ENCODE data around the gene PPP2R1A.

Gene PPP2R1A

DNA sequence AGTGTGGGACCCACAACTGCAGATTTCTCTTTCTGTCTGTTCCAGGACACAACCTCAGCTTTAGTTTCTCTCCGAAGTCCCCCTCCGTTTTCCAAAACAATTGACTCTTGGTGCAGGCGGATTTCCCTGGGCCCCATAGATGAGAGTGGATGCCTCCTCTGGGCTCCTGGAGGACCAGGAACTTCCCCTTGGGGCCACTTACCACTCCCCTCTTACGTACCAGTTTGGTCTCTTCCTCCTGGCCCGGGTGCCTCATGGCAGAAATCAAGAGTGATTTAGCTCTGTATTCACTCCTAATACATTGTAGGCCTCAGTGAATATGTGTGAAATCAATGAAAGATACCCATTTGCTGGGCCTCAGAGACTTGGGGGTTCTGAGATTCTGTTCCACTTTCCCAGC lies 34.4 kb downstream of the PPP2R1A start:
- no peak overlapping the region for H3K18ac ChIP-seq (ENCODE audit: low read depth in 1 of 2, low read length in 2 of 2)
- no peak overlapping the region for H2AK5ac ChIP-seq (ENCODE audit: low read length, severe bottlenecking)
- H3K27me3 ChIP-seq (ENCODE audit: control insufficient read depth in 1 of 2, insufficient read depth in 1 of 2, low read length in 2 of 2): no peaks in the 10 kb centered on the region
- H2BK120ac ChIP-seq (ENCODE audit: low read depth, low read length): no peak overlapping the region
- no peak overlapping the region for H2AFZ ChIP-seq (ENCODE audit: low read depth, low read length)
- peaks cover 8% of the 10 kb centered on the region for H3K9me3 ChIP-seq (ENCODE audit: control insufficient read depth, low read length)
- peaks cover 81 to 96% of the 10 kb centered on the region in 2 experiments for H3K36me3 ChIP-seq (ENCODE audit: control insufficient read depth in 1 of 2, insufficient read depth in 2 of 2, low read depth in 1 of 2, low read length in 2 of 2)
- H3K9ac ChIP-seq (ENCODE audit: low read length): no peak overlapping the region
- DNase-seq: no peak
- peaks cover 36% of the 10 kb centered on the region for H3K79me1 ChIP-seq (replicated peaks; ENCODE audit: low read length, poor library complexity, severe bottlenecking)
- H3K4me3 ChIP-seq (ENCODE audit: insufficient read depth in 1 of 2, low read depth in 1 of 2, low read length in 2 of 2): no peak overlapping the region
- H4K91ac ChIP-seq (ENCODE audit: low read length): no peak overlapping the region
- H4K8ac ChIP-seq (ENCODE audit: low read length): no peak overlapping the region
- H3K4me1 ChIP-seq (ENCODE audit: control insufficient read depth, insufficient read depth, low read depth, low read length): no peaks in the 10 kb centered on the region
- H3K4ac ChIP-seq (ENCODE audit: low read depth in 1 of 2, low read length in 2 of 2): no peak overlapping the region
- 96% methylated on average over 5 of the region's 5 CpGs for WGBS
- H2BK12ac ChIP-seq (ENCODE audit: low read length in 2 of 2): no peak overlapping the region
- H2BK15ac ChIP-seq (ENCODE audit: low read depth, poor library complexity, severe bottlenecking): no peak overlapping the region
- H3K23ac ChIP-seq (ENCODE audit: low read length in 2 of 2): no peak overlapping the region
- no peak overlapping the region for H3K27ac ChIP-seq (ENCODE audit: low read length, poor library complexity, severe bottlenecking)
- H3K14ac ChIP-seq (ENCODE audit: low read length in 2 of 2): no peak overlapping the region
- H2BK5ac ChIP-seq (ENCODE audit: low read depth, low read length, poor library complexity, severe bottlenecking): no peak overlapping the region
- no peak overlapping the region for H3K4me2 ChIP-seq (ENCODE audit: low read length, poor library complexity, severe bottlenecking)

- no peak overlapping the region for H2BK15ac ChIP-seq (ENCODE audit: low read depth, poor library complexity, severe bottlenecking)
- no peak overlapping the region for H3K14ac ChIP-seq (ENCODE audit: low read length in 2 of 2)
- no peaks in the 10 kb centered on the region for H3K27me3 ChIP-seq (ENCODE audit: control insufficient read depth in 1 of 2, insufficient read depth in 1 of 2, low read length in 2 of 2)
- H2BK120ac ChIP-seq (ENCODE audit: low read depth, low read length): no peak overlapping the region
- H2AFZ ChIP-seq (ENCODE audit: low read depth, low read length): no peak overlapping the region
- no peak overlapping the region for H4K91ac ChIP-seq (ENCODE audit: low read length)
- no peak overlapping the region for H2BK12ac ChIP-seq (ENCODE audit: low read length in 2 of 2)
- no peak overlapping the region for H3K27ac ChIP-seq (ENCODE audit: low read length, poor library complexity, severe bottlenecking)
- no peak overlapping the region for H2BK5ac ChIP-seq (ENCODE audit: low read depth, low read length, poor library complexity, severe bottlenecking)
- H3K4me1 ChIP-seq (ENCODE audit: control insufficient read depth, insufficient read depth, low read depth, low read length): no peaks in the 10 kb centered on the region
- peaks cover 25% of the 10 kb centered on the region for H3K79me1 ChIP-seq (replicated peaks; ENCODE audit: low read length, poor library complexity, severe bottlenecking)
- H4K8ac ChIP-seq (ENCODE audit: low read length): no peak overlapping the region
- no peak overlapping the region for H3K4ac ChIP-seq (ENCODE audit: low read depth in 1 of 2, low read length in 2 of 2)
- no peak overlapping the region for H3K4me2 ChIP-seq (ENCODE audit: low read length, poor library complexity, severe bottlenecking)
- no peaks in the 10 kb centered on the region for H3K9me3 ChIP-seq (ENCODE audit: control insufficient read depth, low read length)
- no peak overlapping the region for H2AK5ac ChIP-seq (ENCODE audit: low read length, severe bottlenecking)
- H3K9ac ChIP-seq (ENCODE audit: low read length): no peak overlapping the region
- no peak overlapping the region for H3K4me3 ChIP-seq (ENCODE audit: insufficient read depth in 1 of 2, low read depth in 1 of 2, low read length in 2 of 2)
- no peak overlapping the region for H3K18ac ChIP-seq (ENCODE audit: low read depth in 1 of 2, low read length in 2 of 2)
- no peak for DNase-seq
- peaks cover 72 to 87% of the 10 kb centered on the region in 2 experiments for H3K36me3 ChIP-seq (ENCODE audit: control insufficient read depth in 1 of 2, insufficient read depth in 2 of 2, low read depth in 1 of 2, low read length in 2 of 2)
- 100% methylated on average over 4 of the region's 4 CpGs for WGBS
- H3K23ac ChIP-seq (ENCODE audit: low read length in 2 of 2): no peak overlapping the region
Measured at GRCh38 chr19:52226652-52227051, 36.8 kb downstream of the PPP2R1A start.

GRCh38 chr19:52227196-52227940 lies 37.5 kb downstream of the PPP2R1A start:
- 98% methylated on average over 9 of the region's 10 CpGs for WGBS
- no peak overlapping the region for H3K18ac ChIP-seq (ENCODE audit: low read depth in 1 of 2, low read length in 2 of 2)
- H3K4me2 ChIP-seq (ENCODE audit: low read length, poor library complexity, severe bottlenecking): no peak overlapping the region
- peaks cover 25% of the 10 kb centered on the region for H3K79me1 ChIP-seq (replicated peaks; ENCODE audit: low read length, poor library complexity, severe bottlenecking)
- H2BK15ac ChIP-seq (ENCODE audit: low read depth, poor library complexity, severe bottlenecking): no peak overlapping the region
- H4K8ac ChIP-seq (ENCODE audit: low read length): no peak overlapping the region
- no peaks in the 10 kb centered on the region for H3K9me3 ChIP-seq (ENCODE audit: control insufficient read depth, low read length)
- no peak overlapping the region for H2AFZ ChIP-seq (ENCODE audit: low read depth, low read length)
- no peak overlapping the region for H2BK120ac ChIP-seq (ENCODE audit: low read depth, low read length)
- H3K4me3 ChIP-seq (ENCODE audit: insufficient read depth in 1 of 2, low read depth in 1 of 2, low read length in 2 of 2): no peak overlapping the region
- no peak overlapping the region for H3K9ac ChIP-seq (ENCODE audit: low read length)
- DNase-seq: no peak
- no peak overlapping the region for H2AK5ac ChIP-seq (ENCODE audit: low read length, severe bottlenecking)
- no peak overlapping the region for H2BK5ac ChIP-seq (ENCODE audit: low read depth, low read length, poor library complexity, severe bottlenecking)
- no peaks in the 10 kb centered on the region for H3K4me1 ChIP-seq (ENCODE audit: control insufficient read depth, insufficient read depth, low read depth, low read length)
- no peak overlapping the region for H2BK12ac ChIP-seq (ENCODE audit: low read length in 2 of 2)
- peaks cover 66 to 86% of the 10 kb centered on the region in 2 experiments for H3K36me3 ChIP-seq (ENCODE audit: control insufficient read depth in 1 of 2, insufficient read depth in 2 of 2, low read depth in 1 of 2, low read length in 2 of 2)
- no peak overlapping the region for H4K91ac ChIP-seq (ENCODE audit: low read length)
- no peaks in the 10 kb centered on the region for H3K27me3 ChIP-seq (ENCODE audit: control insufficient read depth in 1 of 2, insufficient read depth in 1 of 2, low read length in 2 of 2)
- no peak overlapping the region for H3K23ac ChIP-seq (ENCODE audit: low read length in 2 of 2)
- no peak overlapping the region for H3K27ac ChIP-seq (ENCODE audit: low read length, poor library complexity, severe bottlenecking)
- no peak overlapping the region for H3K4ac ChIP-seq (ENCODE audit: low read depth in 1 of 2, low read length in 2 of 2)
- H3K14ac ChIP-seq (ENCODE audit: low read length in 2 of 2): no peak overlapping the region

GRCh38 chr19:52227980-52228379 lies 38.1 kb downstream of the PPP2R1A start:
- H2BK12ac ChIP-seq (ENCODE audit: low read length in 2 of 2): no peak overlapping the region
- peaks cover 25% of the 10 kb centered on the region for H3K79me1 ChIP-seq (replicated peaks; ENCODE audit: low read length, poor library complexity, severe bottlenecking)
- H2BK15ac ChIP-seq (ENCODE audit: low read depth, poor library complexity, severe bottlenecking): no peak overlapping the region
- no peak overlapping the region for H4K91ac ChIP-seq (ENCODE audit: low read length)
- H2AK5ac ChIP-seq (ENCODE audit: low read length, severe bottlenecking): no peak overlapping the region
- no peak overlapping the region for H3K9ac ChIP-seq (ENCODE audit: low read length)
- no peak overlapping the region for H3K14ac ChIP-seq (ENCODE audit: low read length in 2 of 2)
- no peak overlapping the region for H3K23ac ChIP-seq (ENCODE audit: low read length in 2 of 2)
- H4K8ac ChIP-seq (ENCODE audit: low read length): no peak overlapping the region
- DNase-seq: no peak
- no peak overlapping the region for H3K18ac ChIP-seq (ENCODE audit: low read depth in 1 of 2, low read length in 2 of 2)
- H3K36me3 ChIP-seq (ENCODE audit: control insufficient read depth in 1 of 2, insufficient read depth in 2 of 2, low read depth in 1 of 2, low read length in 2 of 2): peaks cover 63 to 80% of the 10 kb centered on the region in 2 experiments
- no peak overlapping the region for H3K4me3 ChIP-seq (ENCODE audit: insufficient read depth in 1 of 2, low read depth in 1 of 2, low read length in 2 of 2)
- no peak overlapping the region for H3K27ac ChIP-seq (ENCODE audit: low read length, poor library complexity, severe bottlenecking)
- H3K27me3 ChIP-seq (ENCODE audit: control insufficient read depth in 1 of 2, insufficient read depth in 1 of 2, low read length in 2 of 2): no peaks in the 10 kb centered on the region
- 99% methylated on average over 5 of the region's 5 CpGs for WGBS
- no peak overlapping the region for H2BK120ac ChIP-seq (ENCODE audit: low read depth, low read length)
- H3K4me1 ChIP-seq (ENCODE audit: control insufficient read depth, insufficient read depth, low read depth, low read length): no peaks in the 10 kb centered on the region
- H3K4ac ChIP-seq (ENCODE audit: low read depth in 1 of 2, low read length in 2 of 2): no peak overlapping the region
- no peaks in the 10 kb centered on the region for H3K9me3 ChIP-seq (ENCODE audit: control insufficient read depth, low read length)
- H2BK5ac ChIP-seq (ENCODE audit: low read depth, low read length, poor library complexity, severe bottlenecking): no peak overlapping the region
- H3K4me2 ChIP-seq (ENCODE audit: low read length, poor library complexity, severe bottlenecking): no peak overlapping the region
- H2AFZ ChIP-seq (ENCODE audit: low read depth, low read length): no peak overlapping the region
